ENCODE results near the gene IL37.
A peak's percentile ranks its signal among the peaks of the same experiment; 100 is the strongest.
"Not testable (repeated sequence)": the region's sequence is repeated elsewhere in the genome, so short reads cannot be mapped to it uniquely, and the experiment has no call there.

Gene IL37

DNA sequence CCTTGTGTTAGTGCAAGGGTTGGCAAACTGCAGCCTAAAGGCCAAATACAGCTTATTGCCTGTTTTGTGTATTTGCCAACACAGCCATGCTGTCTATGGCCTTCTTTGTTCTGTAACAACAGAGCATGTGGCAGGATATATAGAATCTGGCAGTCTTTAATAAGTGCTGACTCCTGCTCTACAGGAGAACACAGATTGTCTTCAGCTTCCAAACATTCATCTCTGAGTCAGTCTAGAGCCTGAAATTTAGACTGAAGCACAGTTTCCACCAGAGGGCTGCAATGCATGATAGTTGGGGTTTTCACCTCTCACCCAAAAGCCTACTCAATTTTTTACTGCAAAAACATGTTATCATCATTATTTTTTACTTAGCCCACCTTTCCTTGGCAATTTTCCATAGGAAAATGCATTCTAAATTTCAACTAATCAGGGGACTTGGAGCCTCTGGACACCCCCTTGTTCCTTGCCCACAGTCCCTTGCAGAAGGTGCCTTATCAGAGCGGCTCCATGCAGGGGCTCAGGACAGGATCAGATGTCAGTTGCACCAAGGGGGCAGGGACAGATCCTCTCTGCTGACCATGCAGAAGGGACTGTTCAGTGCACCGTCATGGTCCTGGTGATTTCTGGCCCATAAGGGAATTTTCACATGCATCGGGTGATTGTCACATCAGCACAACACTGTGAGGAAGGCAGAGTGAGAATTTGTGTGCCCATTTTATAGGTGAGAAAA, 12.4 kb downstream of the IL37 start:
- no peak for DNase-seq (ENCODE audit: low read depth, low spot score)

DNA sequence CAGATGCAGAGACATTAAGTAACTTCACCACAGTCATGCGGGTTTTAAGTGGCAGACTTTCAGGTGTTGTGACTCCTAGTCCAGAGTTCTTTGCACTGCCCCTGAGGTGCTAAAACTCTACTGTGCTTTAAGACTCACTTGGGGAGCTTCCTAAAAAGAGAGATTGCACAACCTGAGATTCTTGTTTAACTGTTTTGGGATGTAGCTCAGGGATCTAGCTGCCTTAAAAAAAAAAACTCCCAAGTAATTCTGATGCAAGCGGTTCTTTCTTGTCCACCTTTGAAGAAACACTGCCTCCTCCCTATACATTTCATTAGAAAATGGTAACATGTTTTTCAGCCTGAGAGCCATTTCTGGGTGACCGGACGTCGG, 13.0 kb downstream of the IL37 start:
- no peak for DNase-seq (ENCODE audit: low read depth, low spot score)

DNA sequence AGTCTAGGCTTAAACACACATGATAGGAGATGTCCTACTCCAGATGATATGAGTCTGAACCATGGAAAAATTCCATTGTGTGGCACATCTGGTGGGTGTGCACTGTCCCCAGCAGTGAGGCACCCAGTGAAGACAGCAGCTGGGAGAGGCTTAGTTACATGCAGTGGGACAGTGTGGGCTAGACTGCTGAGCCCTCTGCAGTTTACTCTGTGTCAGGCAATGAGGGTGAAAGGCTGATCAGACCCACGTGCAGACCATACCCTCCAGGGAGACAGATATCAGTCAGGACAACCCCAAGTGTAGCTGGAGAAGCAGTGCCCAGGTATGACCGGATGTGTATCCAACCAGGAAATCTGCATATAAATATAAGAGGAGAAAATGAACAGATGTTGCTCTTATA, 13.4 kb downstream of the IL37 start:
- no peak for DNase-seq (ENCODE audit: low read depth, low spot score)

DNA sequence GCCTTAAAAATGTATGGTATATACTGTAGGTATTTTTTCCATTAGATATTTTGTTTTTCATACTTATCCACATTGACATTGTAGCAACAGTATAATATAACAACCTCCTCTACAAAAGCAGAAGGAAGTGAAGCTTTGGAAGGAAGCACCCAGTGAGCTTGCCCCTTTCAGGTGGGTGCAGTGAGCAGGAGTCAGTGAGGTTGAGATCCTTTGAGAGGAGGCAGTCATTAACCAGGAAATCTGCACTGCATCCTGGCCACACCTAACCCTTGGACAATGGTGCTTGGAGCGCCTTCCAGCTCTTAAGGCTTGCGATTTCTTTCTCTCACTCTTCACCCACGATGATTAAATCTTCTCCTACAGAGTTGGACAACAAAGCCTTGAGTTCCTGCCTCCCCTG, 13.9 kb downstream of the IL37 start:
- DNase-seq (ENCODE audit: low read depth, low spot score), result no peak

DNA sequence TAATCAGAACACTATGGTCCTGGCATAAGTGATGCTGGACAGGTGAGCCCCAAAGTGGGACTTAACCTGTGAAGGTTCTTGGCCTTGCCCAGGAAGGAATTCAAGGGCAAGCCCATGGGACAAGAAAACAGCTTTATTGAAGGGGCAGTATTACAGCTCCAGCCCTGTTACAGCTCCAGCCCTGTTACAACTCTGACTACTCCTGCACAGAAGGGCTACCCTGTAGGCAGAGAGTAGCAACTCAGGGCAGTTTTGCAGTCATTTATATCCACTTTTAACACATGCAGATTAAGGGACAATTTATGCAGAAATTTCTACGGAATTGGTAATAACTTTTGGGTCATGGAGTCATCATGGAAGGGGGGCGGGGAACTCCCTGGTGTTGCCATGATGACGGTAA, 15.7 kb downstream of the IL37 start:
- DNase-seq (ENCODE audit: low read depth, low spot score), result no peak

DNA sequence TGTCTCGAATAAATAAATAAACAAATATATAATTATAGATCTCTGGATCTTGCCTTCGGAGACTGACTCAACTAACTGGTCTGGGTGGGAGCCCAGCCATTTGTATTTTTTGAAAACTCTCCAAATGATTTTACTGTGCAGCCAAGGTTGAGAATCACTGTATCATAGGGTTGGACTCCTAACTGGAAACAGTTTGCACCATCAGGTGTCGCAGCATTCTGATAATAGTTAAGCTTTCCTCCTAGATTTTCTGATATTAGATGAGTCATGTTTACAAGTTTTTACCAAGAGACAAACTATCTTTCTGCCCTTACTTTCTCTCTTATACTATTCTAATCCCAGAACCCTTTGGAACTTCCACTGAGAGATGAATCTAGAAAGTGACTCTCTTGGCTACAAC, 16.8 kb downstream of the IL37 start:
- no peak for DNase-seq (ENCODE audit: low read depth, low spot score)

DNA sequence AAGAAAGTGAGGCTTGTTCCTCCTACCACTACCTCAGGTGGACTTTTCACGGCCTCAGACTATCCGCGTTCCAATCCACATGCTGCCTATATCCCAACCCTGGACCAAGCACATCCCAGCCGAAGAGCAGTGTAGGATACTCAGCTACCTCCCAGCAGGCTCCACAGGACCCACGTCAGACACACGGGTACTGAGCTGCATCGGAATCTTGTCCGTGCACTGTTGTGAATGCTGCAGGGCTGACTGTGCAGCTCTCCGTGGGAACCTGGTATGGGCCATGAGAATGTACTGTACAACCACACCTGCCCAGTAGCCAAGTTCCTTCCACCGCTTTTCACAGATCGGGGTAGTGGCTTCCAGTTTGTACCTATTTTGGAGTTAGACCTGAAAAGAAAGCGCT, 22.3 kb downstream of the IL37 start:
- no peak for DNase-seq (ENCODE audit: low read depth, low spot score)

DNA sequence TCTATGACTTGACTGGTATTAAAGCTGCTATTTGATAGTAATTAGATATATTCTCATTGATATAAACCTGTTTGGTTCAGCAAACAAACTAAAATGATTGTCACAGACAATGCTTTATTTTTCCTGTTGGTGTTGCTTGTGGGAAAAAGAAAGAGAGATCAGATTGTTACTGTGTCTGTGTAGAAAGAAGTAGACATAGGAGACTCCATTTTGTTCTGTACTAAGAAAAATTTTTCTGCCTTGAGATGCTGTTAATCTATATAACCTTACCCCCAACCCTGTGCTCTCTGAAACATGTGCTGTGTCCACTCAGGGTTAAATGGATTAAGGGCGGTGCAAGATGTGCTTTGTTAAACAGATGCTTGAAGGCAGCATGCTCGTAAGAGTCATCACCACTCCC, 23.2 kb downstream of the IL37 start:
- not testable (repeated sequence) for DNase-seq (ENCODE audit: low read depth, low spot score)

DNA sequence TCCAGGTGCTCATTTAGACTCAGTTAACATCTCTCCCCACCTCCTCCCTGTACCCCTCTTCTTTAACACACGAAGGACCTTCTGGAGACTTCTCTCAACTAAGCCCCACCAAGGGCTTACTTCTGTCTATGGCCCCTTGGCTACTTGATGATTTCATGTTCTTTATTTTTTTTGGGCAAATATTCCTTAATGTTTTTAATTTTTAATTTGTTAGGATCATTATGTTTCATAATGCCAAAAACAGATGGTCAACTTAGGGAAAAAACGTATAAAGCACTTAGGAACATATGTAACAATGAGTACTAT, 25.9 kb downstream of the IL37 start:
- DNase-seq (ENCODE audit: low read depth, low spot score), result no peak

DNA sequence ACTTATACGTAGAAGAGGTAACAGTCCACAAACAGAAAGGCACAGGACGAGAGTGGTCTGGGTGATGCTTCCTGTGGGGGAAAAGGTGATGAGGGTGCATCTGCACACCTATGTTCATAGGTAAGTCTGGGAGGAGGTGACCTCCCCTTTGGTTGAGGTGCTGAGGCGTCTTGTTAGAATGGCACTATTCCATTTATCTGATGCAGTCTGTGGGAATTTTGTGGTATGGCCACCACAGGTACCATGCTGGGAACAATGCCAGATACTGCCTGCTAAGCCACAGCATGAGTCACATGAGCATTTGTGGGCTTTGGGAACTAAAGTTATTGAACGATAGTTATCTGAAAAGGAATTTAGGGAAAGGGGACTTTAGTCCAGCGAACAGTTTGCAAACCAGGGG, 27.9 kb downstream of the IL37 start:
- no peak for DNase-seq (ENCODE audit: low read depth, low spot score)

DNA sequence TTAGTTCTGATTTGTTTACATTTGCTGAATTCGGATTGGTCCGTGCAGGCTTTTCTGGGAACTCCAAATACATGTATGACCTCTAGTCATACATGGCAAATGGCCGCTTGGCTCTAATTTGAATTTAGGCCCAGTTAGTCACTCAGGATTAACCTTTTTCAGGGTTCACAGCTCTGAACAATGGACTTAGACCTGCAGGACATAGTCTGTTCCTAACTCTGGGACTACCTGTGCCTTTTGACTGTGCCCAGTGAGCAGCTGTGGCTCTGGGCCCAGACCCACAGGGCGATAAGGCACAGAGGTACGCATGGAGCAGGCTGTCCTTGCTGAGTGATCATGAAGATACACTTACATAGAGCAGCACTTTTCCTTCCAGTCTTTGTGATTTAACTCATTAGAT, 28.5 kb downstream of the IL37 start:
- DNase-seq (ENCODE audit: low read depth, low spot score), result no peak

DNA sequence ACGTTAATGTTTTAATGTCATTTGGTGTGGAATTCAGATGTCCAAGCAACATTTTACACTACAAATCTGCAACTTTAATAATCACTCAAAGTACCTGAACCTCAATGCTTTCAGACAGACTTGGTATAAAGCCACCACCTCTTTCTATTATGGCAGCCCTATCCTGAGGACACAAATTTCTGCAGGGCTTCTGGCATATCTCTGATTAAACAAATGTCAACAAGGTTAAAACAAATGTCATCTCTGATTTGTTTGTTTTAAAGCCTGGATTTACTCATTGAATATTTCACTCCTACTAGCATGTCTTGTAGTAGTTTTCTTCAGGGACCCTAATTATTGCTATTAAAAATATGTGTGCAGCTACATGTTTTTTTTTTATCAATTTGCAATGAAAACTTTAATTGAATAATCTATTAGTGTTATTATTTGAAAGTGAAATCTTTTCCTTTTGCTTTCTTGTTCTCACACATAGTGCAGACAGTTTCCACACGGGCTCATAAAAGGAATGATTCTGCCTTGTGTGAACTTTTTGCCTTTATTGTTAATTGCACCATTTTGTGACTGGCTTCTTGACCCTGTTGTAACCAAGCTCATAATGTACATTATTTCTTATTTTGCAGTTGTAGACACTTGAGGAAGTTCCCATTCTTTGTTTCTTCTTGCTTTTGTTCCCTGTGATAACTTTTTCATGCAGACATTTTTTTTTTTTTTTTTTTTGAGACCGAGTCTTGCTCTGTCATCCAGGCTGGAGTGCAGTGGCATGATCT, 30.1 kb downstream of the IL37 start:
- no peak for DNase-seq (ENCODE audit: low read depth, low spot score)

DNA sequence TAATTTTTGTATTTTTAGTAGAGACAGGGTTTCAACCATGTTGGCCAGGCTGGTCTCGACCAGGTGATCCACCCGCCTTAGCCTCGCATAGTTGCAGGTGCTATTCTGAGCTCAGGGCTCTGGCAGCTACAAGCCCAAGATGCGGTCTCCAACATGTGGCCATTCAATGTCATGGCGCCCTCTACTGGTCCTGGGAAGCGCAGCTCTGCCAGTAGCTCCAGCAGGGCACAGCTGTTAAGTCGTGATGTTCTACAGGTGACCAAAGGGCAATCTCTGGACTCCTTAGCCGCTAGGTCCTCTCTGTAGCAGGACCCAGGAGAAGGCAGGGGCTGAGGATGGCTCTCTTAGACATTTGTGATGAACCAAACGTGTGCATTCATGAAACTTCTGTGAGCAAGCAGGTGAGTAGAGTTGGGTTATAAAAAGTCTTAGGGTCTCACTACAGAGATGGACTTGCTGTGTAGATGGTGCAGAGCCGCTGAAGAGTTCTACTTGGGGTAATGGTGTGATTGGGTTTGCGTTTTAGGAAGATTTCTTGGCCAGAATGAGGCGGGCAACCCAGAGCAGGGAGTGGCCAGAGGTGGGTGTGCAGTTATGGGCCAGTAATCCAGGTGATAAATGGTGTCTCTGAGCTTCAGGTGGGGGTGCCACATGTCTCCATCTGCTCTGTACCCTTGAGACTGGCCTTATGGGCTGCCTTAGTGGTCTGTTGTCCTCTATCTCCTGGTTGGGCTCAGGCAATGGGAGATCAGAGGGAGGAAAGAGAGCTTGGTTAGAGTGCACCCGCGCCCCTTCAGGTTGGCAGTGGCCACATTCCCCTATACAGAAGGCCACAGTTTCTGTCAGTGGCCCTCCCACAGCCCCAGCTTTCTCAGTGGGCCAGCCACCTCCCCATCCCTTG, 31.0 kb downstream of the IL37 start:
- DNase-seq (ENCODE audit: low read depth, low spot score), result peak; percentile 37

DNA sequence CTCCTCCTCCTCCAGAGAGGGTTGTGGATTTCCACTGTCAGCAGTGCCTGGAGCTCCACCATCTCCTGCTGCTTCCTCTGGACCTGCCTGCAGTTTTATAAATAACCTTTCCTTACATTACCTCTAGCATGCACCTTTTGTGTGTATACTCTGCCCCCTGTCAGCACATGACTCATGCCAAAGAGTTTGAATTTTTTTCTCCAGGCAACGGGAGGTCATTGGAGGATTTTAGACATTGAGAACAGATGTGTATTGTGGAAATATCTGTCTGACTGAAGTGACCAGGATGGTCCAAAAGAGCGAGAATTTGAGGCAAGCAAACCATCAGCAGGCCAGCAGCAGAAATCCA, 31.7 kb downstream of the IL37 start:
- DNase-seq (ENCODE audit: low read depth, low spot score), result peak; percentile 27

DNA sequence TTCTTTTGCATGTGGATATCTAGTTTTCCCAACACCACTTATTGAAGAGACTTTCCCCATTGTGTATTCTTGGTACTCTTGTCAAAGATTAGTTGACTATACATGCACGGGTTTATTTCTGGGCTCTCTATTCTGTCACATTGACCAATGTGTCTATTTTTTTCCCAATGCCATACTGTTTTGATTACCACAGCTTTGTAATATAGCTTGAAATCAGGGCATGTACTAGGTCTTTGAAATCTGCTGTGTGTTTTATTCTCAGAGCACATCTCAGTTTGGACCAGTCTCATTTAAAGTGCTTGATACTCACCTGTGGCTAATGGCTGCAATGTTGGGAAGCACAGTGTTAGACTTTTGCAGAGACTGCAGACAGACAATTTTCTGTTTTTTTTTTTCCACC, 34.0 kb downstream of the IL37 start:
- no peak for DNase-seq (ENCODE audit: low read depth, low spot score)

DNA sequence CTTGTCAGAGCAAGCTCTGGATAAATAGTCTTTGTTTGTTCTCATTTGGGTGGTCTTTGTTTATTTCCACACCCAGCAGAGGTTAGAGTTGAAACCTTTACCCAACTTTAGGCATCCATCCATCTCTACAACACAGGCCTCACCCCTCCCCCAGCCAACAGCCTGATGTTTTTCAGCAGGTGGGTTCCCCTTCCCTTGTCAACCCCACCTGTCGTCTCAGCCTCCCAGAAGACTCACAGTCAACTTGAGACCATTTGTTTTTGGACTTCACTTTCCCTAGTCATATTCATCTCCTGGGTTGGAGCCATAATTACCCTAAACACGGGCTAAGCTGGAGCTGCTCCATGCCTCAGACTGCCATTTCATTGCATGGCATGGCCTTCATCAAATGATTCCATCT, 35.1 kb downstream of the IL37 start:
- no peak for DNase-seq (ENCODE audit: low read depth, low spot score)

DNA sequence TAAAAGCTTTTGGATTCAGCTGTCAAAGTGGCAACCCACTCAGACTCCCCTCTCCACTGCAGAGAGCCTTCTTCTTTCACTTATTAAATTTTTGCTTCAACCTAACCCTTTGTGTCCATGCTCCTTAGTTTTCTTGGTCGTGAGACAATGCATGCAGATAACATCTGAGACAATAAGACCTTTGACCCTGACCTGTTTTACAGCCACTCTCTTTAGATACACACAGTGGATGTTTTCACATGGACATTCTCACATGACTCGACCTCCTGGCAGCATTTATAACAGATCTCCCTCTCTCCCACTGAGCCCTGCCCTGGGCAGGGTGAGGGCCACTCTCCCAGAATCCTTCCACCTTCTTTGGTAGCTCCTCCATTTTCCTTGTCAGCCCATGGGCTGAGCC, 36.4 kb downstream of the IL37 start:
- no peak for DNase-seq (ENCODE audit: low read depth, low spot score)

DNA sequence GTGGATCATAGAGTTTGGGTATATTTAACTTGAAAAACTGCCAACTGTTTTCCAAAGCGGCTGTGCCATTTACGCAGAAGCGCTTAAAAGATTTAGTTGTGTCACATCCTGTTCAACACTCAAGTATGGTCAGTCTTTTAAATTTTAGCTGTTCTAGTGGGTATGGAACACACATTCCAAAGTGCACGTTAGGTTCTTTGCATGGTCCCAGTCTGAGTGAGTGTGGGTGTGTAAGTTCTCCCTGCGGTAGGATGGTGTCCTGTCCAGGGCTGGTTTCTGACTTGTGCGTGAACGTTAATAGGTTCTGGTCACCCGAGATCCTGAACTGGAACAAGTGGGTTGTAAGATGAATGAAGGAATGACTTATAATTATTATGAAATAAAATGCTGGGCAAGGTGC, 38.5 kb downstream of the IL37 start:
- no peak for DNase-seq (ENCODE audit: low read depth, low spot score)

DNA sequence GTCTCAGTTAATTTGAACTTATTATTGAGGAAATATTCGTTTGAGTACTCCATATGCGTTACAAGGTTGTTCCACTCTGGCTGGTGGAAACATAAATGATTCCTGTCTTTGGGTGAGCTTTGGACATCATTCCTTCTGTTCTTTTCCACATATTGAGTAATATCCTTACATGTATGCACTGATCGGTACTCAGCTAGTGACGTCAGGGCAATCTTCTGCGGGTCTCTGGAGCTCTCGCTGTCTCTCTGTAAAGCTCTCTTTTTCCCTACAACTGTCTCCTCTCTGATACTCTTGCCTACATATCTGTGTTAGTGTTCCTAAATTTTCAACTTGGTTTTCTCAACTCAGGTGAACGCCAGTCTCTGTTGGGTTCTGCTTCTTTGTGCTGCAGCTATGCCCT, 43.4 kb downstream of the IL37 start:
- no peak for DNase-seq (ENCODE audit: low read depth, low spot score)

DNA sequence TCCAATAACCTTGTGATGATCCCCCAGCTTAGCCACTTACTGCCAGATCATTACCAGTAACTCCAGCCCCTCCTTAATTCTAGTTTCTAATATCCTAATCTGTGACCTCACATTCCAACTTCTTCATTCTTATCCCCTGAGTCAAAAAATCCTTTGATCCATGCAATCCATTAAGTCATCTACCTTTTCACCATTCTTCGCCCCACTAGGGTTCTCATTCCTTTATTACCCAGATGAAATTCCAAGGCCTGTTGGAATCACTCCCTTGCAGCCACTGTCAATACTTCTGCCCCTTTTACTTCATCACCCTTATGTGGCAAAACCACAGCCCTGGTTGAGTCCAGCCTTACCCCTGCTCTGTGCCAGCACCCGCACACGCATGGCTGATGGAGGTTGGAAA, 46.5 kb downstream of the IL37 start:
- no peak for DNase-seq (ENCODE audit: low read depth, low spot score)

DNA sequence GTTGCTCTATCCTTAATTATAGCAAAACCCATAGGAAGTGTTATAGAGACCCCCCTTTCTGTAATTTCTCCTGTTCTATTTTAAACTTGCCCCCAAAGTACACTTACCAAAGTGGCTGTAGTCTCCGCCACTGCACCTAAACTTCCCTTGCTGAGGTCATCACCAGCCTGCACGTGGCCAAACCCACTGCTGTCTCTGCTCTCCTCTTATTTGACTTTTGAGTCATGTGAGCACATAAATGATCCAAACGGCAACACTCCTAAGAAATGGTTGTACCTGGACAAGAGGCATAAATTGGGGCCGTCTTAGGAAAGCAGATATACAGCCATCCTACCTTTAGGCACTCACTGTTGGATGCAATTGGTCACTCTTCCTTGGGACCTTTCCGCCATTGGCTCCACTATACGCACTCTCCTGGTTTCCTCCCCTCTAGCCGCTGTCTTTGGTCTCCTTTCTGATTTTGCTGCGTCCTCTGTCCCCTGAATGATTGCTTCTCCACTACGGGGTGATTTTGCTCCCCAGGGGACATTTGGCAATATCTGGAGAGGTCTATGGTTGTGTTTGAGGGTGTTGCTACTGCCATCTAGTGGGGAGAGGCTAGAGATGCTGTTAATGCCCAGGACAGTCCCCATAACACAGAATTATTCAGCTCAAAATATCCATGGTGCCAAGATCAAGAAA, 47.6 kb downstream of the IL37 start:
- no peak for DNase-seq (ENCODE audit: low read depth, low spot score)

DNA sequence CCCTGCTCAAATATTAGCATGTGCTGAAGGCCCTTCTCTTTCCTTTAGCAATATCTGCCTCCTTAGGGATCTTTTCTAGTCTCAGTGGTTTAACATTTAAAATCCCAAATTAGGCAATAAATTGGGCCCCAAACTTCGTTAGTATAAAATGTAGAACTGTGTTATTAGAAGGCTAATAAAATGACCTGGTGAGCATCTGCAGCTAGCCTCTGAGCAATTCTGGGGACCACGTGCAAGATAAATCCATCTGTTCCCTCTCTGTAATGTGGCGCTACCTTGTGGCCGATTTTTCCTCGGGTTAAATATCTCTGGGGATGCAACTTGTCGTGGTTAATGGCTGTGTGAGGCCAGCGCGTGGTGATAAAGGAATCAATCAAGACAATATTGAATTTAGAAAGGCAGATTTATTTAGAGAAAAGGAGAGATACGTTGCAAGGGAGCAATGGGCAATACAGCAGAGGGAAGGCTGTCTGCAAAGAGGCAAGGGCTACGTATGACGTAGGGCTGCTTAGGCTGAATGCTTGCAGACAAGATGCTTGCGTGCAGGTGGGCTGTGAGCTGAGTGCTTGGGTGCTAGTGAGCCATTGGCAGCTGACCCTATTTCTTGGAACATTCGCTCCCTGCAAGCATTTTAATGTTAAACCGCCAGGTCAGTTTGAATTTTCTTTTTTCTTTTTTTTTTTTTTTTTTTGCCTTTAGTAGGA, 48.3 kb downstream of the IL37 start:
- no peak for DNase-seq (ENCODE audit: low read depth, low spot score)

Measured in brain pericyte (primary cell).